Measurements from ENCODE around the gene KLHL29. TPM values are rescaled to one million over a fixed set of nuclear protein-coding genes. Genes with fewer than 3 reads are reported as not detected.

The KLHL29 gene
- total RNA-seq, 2 experiments from 2014 or later: 2.5 to 2.7 TPM

- Histone ChIP-seq H3K27me3 (ENCODE audit: control insufficient read depth in 1 of 2, insufficient read depth in 2 of 2, low read length in 2 of 2) (no peaks in the 10 kb centered on the region), H3K27ac (ENCODE audit: low read depth in 1 of 2, low read length in 2 of 2) (no peak overlapping the region), H3K9me3 (ENCODE audit: control insufficient read depth in 1 of 2, insufficient read depth in 1 of 2, low read length in 2 of 2) (no peaks in the 10 kb centered on the region), H3K4me3 (ENCODE audit: low read length) (no peak overlapping the region), H3K4me1 (ENCODE audit: insufficient read depth, low read length) (no peaks in the 10 kb centered on the region), H3K36me3 (ENCODE audit: insufficient read depth, low read length) (no peaks in the 10 kb centered on the region)
- Mint-ChIP-seq H3K27ac (no peak overlapping the region), H3K9me3 (no peaks in the 10 kb centered on the region), H3K27me3 (no peaks in the 10 kb centered on the region), H3K36me3 (ENCODE audit: low read depth) (no peaks in the 10 kb centered on the region), H3K4me3 (no peak overlapping the region), H3K4me1 (ENCODE audit: low read depth) (no peaks in the 10 kb centered on the region)
- ATAC-seq (ENCODE audit: poor library complexity) (no peak), DNase-seq (no peak)
- ChIA-PET POLR2A (no interaction called here), CTCF (no interaction called here)
- intact Hi-C loops (cut with DNase I, micrococcal nuclease): no loop called here
- no peak for TF ChIP-seq CTCF (IDR thresholded peaks at IDR 0.05)
These were observed 244.9 kb downstream of the KLHL29 start for GRCh38 chr2:23629772-23630480.

GRCh38 chr2:23630961-23631360 lies 246.0 kb downstream of the KLHL29 start:
- no peaks in the 10 kb centered on the region for H3K4me1 Mint-ChIP-seq (ENCODE audit: low read depth)
- DNase-seq (no peak), ATAC-seq (ENCODE audit: poor library complexity) (no peak)

GRCh38 chr2:23631389-23631788 lies 246.4 kb downstream of the KLHL29 start:
- no peak overlapping the region for H3K27ac Mint-ChIP-seq
- intact Hi-C loops (cut with DNase I, micrococcal nuclease): no loop called here
- H3K36me3 Mint-ChIP-seq (ENCODE audit: low read depth): no peaks in the 10 kb centered on the region
- Histone ChIP-seq H3K27me3 (ENCODE audit: control insufficient read depth in 1 of 2, insufficient read depth in 2 of 2, low read length in 2 of 2) (no peaks in the 10 kb centered on the region), H3K27ac (ENCODE audit: low read depth in 1 of 2, low read length in 2 of 2) (no peak overlapping the region), H3K4me1 (ENCODE audit: insufficient read depth, low read length) (no peaks in the 10 kb centered on the region), H3K4me3 (ENCODE audit: low read length) (no peak overlapping the region), H3K9me3 (ENCODE audit: control insufficient read depth in 1 of 2, insufficient read depth in 1 of 2, low read length in 2 of 2) (no peaks in the 10 kb centered on the region), H3K36me3 (ENCODE audit: insufficient read depth, low read length) (no peaks in the 10 kb centered on the region)
- ATAC-seq (ENCODE audit: poor library complexity) (no peak), DNase-seq (no peak)
- no peak for TF ChIP-seq CTCF (IDR thresholded peaks at IDR 0.05)
- H3K9me3 Mint-ChIP-seq: no peaks in the 10 kb centered on the region
- ChIA-PET CTCF (no interaction called here), POLR2A (no interaction called here)
- no peaks in the 10 kb centered on the region for H3K27me3 Mint-ChIP-seq
- H3K4me3 Mint-ChIP-seq: no peak overlapping the region
- no peaks in the 10 kb centered on the region for H3K4me1 Mint-ChIP-seq (ENCODE audit: low read depth)

More at GRCh38 chr2:23630961-23631360, 246.0 kb downstream of the KLHL29 start:
- Mint-ChIP-seq H3K4me3 (no peak overlapping the region), H3K36me3 (ENCODE audit: low read depth) (no peaks in the 10 kb centered on the region), H3K27ac (no peak overlapping the region), H3K27me3 (no peaks in the 10 kb centered on the region), H3K9me3 (no peaks in the 10 kb centered on the region)
- POLR2A ChIA-PET: no interaction called here
- Histone ChIP-seq H3K4me3 (ENCODE audit: low read length) (no peak overlapping the region), H3K4me1 (ENCODE audit: insufficient read depth, low read length) (no peaks in the 10 kb centered on the region), H3K9me3 (ENCODE audit: control insufficient read depth in 1 of 2, insufficient read depth in 1 of 2, low read length in 2 of 2) (no peaks in the 10 kb centered on the region), H3K36me3 (ENCODE audit: insufficient read depth, low read length) (no peaks in the 10 kb centered on the region), H3K27me3 (ENCODE audit: control insufficient read depth in 1 of 2, insufficient read depth in 2 of 2, low read length in 2 of 2) (no peaks in the 10 kb centered on the region), H3K27ac (ENCODE audit: low read depth in 1 of 2, low read length in 2 of 2) (no peak overlapping the region)
- intact Hi-C loops (cut with DNase I, micrococcal nuclease): no loop called here
- no peak for TF ChIP-seq CTCF (IDR thresholded peaks at IDR 0.05)
- CTCF ChIA-PET: no interaction called here
